ENCODE measurements around the gene SBK1.
"Not testable (repeated sequence)": the region's sequence is repeated elsewhere in the genome, so short reads cannot be mapped to it uniquely, and the experiment has no call there.

DNA sequence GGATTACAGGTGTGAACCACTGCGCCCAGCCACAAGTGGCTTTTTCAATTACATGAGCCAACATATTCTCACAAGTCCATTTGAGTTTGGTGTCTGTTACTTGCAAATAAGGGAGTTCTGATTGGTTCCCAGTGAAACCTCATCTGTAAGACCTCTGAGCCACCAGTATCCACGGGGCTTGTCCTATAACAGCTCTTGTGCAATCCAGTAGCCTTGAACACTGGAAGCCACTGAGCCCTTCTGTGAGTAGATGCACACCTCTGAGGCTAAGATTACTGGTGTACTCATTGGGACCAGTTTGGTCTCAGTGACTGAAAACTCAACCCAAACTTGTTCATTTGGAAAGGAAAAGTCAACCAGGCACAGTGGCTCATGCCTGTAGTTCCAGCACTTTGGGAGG lies 38.7 kb downstream of the SBK1 start:
- TF ChIP-seq, protein P1, sequence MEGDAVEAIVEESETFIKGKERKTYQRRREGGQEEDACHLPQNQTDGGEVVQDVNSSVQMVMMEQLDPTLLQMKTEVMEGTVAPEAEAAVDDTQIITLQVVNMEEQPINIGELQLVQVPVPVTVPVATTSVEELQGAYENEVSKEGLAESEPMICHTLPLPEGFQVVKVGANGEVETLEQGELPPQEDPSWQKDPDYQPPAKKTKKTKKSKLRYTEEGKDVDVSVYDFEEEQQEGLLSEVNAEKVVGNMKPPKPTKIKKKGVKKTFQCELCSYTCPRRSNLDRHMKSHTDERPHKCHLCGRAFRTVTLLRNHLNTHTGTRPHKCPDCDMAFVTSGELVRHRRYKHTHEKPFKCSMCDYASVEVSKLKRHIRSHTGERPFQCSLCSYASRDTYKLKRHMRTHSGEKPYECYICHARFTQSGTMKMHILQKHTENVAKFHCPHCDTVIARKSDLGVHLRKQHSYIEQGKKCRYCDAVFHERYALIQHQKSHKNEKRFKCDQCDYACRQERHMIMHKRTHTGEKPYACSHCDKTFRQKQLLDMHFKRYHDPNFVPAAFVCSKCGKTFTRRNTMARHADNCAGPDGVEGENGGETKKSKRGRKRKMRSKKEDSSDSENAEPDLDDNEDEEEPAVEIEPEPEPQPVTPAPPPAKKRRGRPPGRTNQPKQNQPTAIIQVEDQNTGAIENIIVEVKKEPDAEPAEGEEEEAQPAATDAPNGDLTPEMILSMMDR (conservative IDR thresholded peaks at IDR 0.05; ENCODE audit: low read length): not testable (repeated sequence)
- TF ChIP-seq EZH2phosphoT487 (IDR thresholded peaks at IDR 0.05; ENCODE audit: borderline replicate concordance): not testable (repeated sequence)
